ENCODE data around the gene TMEM182.

- TF ChIP-seq POLR2A (IDR thresholded peaks at IDR 0.05) = no peak
- TF ChIP-seq, protein P1, sequence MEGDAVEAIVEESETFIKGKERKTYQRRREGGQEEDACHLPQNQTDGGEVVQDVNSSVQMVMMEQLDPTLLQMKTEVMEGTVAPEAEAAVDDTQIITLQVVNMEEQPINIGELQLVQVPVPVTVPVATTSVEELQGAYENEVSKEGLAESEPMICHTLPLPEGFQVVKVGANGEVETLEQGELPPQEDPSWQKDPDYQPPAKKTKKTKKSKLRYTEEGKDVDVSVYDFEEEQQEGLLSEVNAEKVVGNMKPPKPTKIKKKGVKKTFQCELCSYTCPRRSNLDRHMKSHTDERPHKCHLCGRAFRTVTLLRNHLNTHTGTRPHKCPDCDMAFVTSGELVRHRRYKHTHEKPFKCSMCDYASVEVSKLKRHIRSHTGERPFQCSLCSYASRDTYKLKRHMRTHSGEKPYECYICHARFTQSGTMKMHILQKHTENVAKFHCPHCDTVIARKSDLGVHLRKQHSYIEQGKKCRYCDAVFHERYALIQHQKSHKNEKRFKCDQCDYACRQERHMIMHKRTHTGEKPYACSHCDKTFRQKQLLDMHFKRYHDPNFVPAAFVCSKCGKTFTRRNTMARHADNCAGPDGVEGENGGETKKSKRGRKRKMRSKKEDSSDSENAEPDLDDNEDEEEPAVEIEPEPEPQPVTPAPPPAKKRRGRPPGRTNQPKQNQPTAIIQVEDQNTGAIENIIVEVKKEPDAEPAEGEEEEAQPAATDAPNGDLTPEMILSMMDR (IDR thresholded peaks at IDR 0.05) = no peak
Measured at GRCh38 chr2:102743259-102743658, 18.6 kb upstream of the TMEM182 start.
